PFSK-1 (cell line): Measurements from ENCODE around the gene FEV.

ENCODE experiments used
- FOXP2 ChIP-seq: optimal IDR thresholded peaks from 2 replicates; pipeline ENCODE3; 2011; ENCODE audit warnings: borderline replicate concordance, control low read depth, inconsistent platforms; ENCODE audit not compliant: insufficient read depth; ENCODE audit errors: extremely low read length, extremely low read depth
- POLR2AphosphoS5 ChIP-seq: IDR thresholded peaks from 2 replicates; pipeline ENCODE4 v1.6.1; 2012; ENCODE audit warnings: low read depth, mild to moderate bottlenecking, control low read depth, low read length, moderate library complexity
- SIN3A ChIP-seq: IDR thresholded peaks from 2 replicates; pipeline ENCODE4 v1.6.1; 2012; ENCODE audit warnings: mild to moderate bottlenecking, low read length, moderate library complexity, borderline replicate concordance; ENCODE audit not compliant: insufficient read depth
- TAF1 ChIP-seq: IDR thresholded peaks from 2 replicates; pipeline ENCODE4 v1.6.1; 2012; ENCODE audit warnings: low read length, control low read depth, borderline replicate concordance; ENCODE audit not compliant: insufficient read depth
- TF ChIP-seq, protein P1 (sequence below), 2 experiments: IDR thresholded peaks; 2 replicates each; pipeline versions ENCODE4 v1.6.1 to v1.8.0; 2011 to 2012; ENCODE audit warnings: low read depth in 2 of 2, low read length in 2 of 2, control low read depth in 1 of 2, inconsistent platforms in 1 of 2, mild to moderate bottlenecking in 1 of 2, moderate library complexity in 1 of 2; ENCODE audit not compliant: insufficient read depth in 1 of 2

The FEV gene

DNA sequence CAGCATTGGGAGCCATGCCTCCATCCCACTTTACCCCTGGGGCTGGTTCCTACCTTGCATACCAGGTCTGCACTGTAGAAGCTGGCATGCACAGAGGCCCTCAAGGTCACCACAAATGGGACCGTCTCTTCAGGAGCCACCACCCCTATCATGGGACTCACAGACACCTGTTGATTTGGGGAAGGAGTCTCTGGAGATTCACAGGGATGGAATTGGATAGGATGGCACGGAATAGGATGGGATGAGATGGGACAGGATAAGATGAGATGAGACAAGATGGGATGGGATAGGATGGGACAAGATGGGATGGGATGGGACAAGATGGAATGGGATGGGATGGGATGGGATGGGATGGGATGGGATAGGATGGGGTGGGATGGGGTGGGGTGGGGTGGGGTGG is 24.3 kb upstream of the FEV start:
- TF ChIP-seq, protein P1, sequence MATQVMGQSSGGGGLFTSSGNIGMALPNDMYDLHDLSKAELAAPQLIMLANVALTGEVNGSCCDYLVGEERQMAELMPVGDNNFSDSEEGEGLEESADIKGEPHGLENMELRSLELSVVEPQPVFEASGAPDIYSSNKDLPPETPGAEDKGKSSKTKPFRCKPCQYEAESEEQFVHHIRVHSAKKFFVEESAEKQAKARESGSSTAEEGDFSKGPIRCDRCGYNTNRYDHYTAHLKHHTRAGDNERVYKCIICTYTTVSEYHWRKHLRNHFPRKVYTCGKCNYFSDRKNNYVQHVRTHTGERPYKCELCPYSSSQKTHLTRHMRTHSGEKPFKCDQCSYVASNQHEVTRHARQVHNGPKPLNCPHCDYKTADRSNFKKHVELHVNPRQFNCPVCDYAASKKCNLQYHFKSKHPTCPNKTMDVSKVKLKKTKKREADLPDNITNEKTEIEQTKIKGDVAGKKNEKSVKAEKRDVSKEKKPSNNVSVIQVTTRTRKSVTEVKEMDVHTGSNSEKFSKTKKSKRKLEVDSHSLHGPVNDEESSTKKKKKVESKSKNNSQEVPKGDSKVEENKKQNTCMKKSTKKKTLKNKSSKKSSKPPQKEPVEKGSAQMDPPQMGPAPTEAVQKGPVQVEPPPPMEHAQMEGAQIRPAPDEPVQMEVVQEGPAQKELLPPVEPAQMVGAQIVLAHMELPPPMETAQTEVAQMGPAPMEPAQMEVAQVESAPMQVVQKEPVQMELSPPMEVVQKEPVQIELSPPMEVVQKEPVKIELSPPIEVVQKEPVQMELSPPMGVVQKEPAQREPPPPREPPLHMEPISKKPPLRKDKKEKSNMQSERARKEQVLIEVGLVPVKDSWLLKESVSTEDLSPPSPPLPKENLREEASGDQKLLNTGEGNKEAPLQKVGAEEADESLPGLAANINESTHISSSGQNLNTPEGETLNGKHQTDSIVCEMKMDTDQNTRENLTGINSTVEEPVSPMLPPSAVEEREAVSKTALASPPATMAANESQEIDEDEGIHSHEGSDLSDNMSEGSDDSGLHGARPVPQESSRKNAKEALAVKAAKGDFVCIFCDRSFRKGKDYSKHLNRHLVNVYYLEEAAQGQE (IDR thresholded peaks at IDR 0.05; ENCODE audit: insufficient read depth in 1 of 2, low read depth in 2 of 2, low read length in 2 of 2) = no peak
- no peak for TF ChIP-seq POLR2AphosphoS5
- no peak for TF ChIP-seq SIN3A
- TF ChIP-seq FOXP2 = no peak
- TF ChIP-seq TAF1 = no peak

- TF ChIP-seq TAF1 = no peak
- TF ChIP-seq POLR2AphosphoS5 = no peak
- TF ChIP-seq, protein P1 (IDR thresholded peaks at IDR 0.05; ENCODE audit: insufficient read depth in 1 of 2, low read depth in 2 of 2, low read length in 2 of 2) = no peak
- TF ChIP-seq FOXP2 = no peak
- TF ChIP-seq SIN3A = no peak
These were observed 19.0 kb upstream of the FEV start for GRCh38 chr2:219003979-219004378.

GRCh38 chr2:219003267-219003634 is 18.3 kb upstream of the FEV start:
- TF ChIP-seq, protein P1 (IDR thresholded peaks at IDR 0.05; ENCODE audit: insufficient read depth in 1 of 2, low read depth in 2 of 2, low read length in 2 of 2) = no peak
- TF ChIP-seq POLR2AphosphoS5 (no peak), TAF1 (no peak), SIN3A (no peak), FOXP2 (no peak)

DNA sequence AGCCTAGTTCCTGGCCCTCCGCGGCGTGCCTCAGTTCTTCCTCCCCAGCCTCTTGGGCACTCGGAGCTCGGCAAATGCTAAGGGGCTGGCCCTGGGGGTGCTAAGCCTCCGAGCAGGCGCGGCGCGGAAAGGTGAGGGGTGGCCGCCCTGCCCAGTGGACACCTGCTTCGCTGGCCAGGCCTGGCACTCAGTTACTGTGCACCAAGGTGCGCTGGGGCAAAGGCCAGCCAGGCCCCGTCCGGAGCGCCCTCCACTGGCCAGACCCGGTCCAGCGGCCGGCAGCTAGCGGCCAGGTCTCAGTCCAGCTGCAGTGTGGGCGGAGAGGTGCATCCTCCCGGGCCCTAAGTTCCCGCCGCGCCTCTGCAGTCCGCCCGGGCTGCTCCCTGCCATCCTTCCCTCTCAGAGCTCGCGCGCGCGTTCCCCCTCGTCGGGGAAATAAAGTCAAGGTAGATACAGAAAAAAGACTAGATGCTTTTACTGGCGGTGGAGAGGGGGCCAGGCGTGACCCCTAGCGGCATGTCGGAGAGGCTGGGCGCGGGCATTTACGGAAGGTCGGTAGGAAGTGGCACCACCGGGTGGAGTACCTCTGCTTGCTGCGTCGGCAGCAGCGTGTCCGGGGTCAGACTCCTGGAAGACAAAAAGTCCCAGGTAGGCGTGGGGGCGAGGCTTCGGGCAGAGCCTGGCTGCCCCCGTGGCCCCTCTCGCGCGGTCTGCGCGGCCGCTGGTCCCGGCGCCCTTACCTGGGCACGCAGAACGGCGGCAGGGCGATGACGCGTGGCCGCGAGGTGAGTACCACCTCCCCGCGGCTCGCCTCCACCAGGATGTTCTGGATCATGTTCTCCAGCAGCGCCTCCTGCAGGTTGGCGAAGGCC is 17.6 kb upstream of the FEV start:
- TF ChIP-seq SIN3A (no peak), POLR2AphosphoS5 (no peak), FOXP2 (no peak), TAF1 (no peak)
- TF ChIP-seq, protein P1 (IDR thresholded peaks at IDR 0.05; ENCODE audit: insufficient read depth in 1 of 2, low read depth in 2 of 2, low read length in 2 of 2) = no peak
